NCI-H1436 (cell line): ENCODE measurements around the gene ZNF451.
A peak's percentile ranks its signal among the peaks of the same experiment; 100 is the strongest.

ENCODE experiments used
- DNase-seq: peaks from one replicate; lab custom pipeline; 2025; lab: John Stamatoyannopoulos, UW

Gene ZNF451

GRCh38 chr6:57147955-57148858 lies 58.2 kb downstream of the ZNF451 start:
- DNase-seq: no peak

GRCh38 chr6:57158658-57159057 lies 68.7 kb downstream of the ZNF451 start:
- no peak for DNase-seq

GRCh38 chr6:57159127-57159526 lies 69.1 kb downstream of the ZNF451 start:
- no peak for DNase-seq

GRCh38 chr6:57162028-57162427 lies 72.0 kb downstream of the ZNF451 start:
- DNase-seq: no peak

GRCh38 chr6:57162516-57162915 lies 72.5 kb downstream of the ZNF451 start:
- DNase-seq: no peak

- no peak for DNase-seq
Observed at GRCh38 chr6:57163956-57164355, 74.0 kb downstream of the ZNF451 start.

- no peak for DNase-seq
Observed at GRCh38 chr6:57165080-57165479, 75.1 kb downstream of the ZNF451 start.

GRCh38 chr6:57172136-57173055 lies 82.4 kb downstream of the ZNF451 start, which contains the start of gene BAG2:
BAG2 (plus strand) TSS chr6:57172326; CDS start chr6:57172698, 372 bp downstream.
- DNase-seq: peak; percentile 40

- DNase-seq: no peak
Observed at GRCh38 chr6:57173056-57173885, 83.3 kb downstream of the ZNF451 start.

- no peak for DNase-seq
Observed at GRCh38 chr6:57173886-57174510, 84.0 kb downstream of the ZNF451 start.

- DNase-seq: no peak
Observed at GRCh38 chr6:57174511-57174907, 84.5 kb downstream of the ZNF451 start.

GRCh38 chr6:57177545-57178265 lies 87.7 kb downstream of the ZNF451 start:
- DNase-seq: no peak

- DNase-seq: no peak
Observed at GRCh38 chr6:57180596-57180995, 90.6 kb downstream of the ZNF451 start.

GRCh38 chr6:57182017-57182432 lies 92.0 kb downstream of the ZNF451 start:
- DNase-seq: no peak

GRCh38 chr6:57183336-57183735 lies 93.3 kb downstream of the ZNF451 start:
- no peak for DNase-seq

- no peak for DNase-seq
Observed at GRCh38 chr6:57190140-57190539, 100.2 kb downstream of the ZNF451 start.

- DNase-seq: no peak
Observed at GRCh38 chr6:57193177-57193576, 103.2 kb downstream of the ZNF451 start.

GRCh38 chr6:57195457-57195856 lies 105.5 kb downstream of the ZNF451 start:
- DNase-seq: no peak

GRCh38 chr6:57198926-57199636 lies 109.1 kb downstream of the ZNF451 start:
- no peak for DNase-seq

- no peak for DNase-seq
Observed at GRCh38 chr6:57201718-57202117, 111.7 kb downstream of the ZNF451 start.
